ENCODE data around the gene KANSL1. TPM values are rescaled to one million over a fixed set of nuclear protein-coding genes. Genes with fewer than 3 reads are reported as not detected.
"Not testable (repeated sequence)": the region's sequence is repeated elsewhere in the genome, so short reads cannot be mapped to it uniquely, and the experiment has no call there.

The KANSL1 gene
- total RNA-seq, 1 experiment from 2014 or later = 83.0 TPM

DNA sequence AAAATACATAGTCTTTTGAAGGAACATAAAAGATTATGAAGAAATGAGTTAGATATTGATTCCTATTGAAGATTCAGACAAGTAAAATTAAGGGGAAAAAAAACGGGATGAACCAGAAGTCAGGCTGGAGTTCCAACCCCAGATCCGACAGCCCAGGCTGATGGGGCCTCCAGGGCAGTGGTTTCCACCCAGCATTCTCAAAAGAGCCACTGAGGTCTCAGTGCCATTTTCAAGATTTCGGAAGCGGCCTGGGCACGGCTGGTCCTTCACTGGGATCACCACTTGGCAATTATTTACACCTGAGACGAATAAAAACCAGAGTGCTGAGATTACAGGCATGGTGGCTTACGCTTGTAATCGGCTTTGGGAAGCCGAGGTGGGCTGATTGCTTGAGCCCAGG is 184.6 kb downstream of the KANSL1 start:
- H3K27ac Mint-ChIP-seq (ENCODE audit: unreplicated experiment) = no peak overlapping the region
- BruUV-seq (replicated peaks) = no TSS peak
- H3K4me1 Mint-ChIP-seq (ENCODE audit: low read depth, unreplicated experiment) = no peaks in the 10 kb centered on the region

GRCh38 chr17:46007461-46007965 is 185.7 kb downstream of the KANSL1 start:
- Histone ChIP-seq H3K27me3 (replicated peaks; ENCODE audit: control insufficient read depth, insufficient read depth, low read length) (no peaks in the 10 kb centered on the region), H3K36me3 (ENCODE audit: control insufficient read depth, insufficient read depth, low read length) (no peaks in the 10 kb centered on the region), H3K4me1 (no peaks in the 10 kb centered on the region), H3K9me3 (no peaks in the 10 kb centered on the region), H3K4me3 (ENCODE audit: low read depth, low read length) (no peak overlapping the region)
- no peak for DNase-seq
- Mint-ChIP-seq H3K4me1 (ENCODE audit: low read depth, unreplicated experiment) (no peaks in the 10 kb centered on the region), H3K27ac (ENCODE audit: unreplicated experiment) (no peak overlapping the region), H3K4me3 (ENCODE audit: unreplicated experiment) (no peak overlapping the region), H3K36me3 (ENCODE audit: insufficient read depth, unreplicated experiment) (no peaks in the 10 kb centered on the region), H3K9me3 (ENCODE audit: unreplicated experiment) (no peaks in the 10 kb centered on the region), H3K27me3 (ENCODE audit: insufficient read depth, unreplicated experiment) (no peaks in the 10 kb centered on the region)
- ChIA-PET POLR2A (no interaction called here), CTCF (no interaction called here)
- BruUV-seq (replicated peaks) = no TSS peak
- intact Hi-C loops (cut with micrococcal nuclease; ENCODE audit: unreplicated experiment) = loop anchor here (10.0 kb wide), 1 partner anchor 257 kb away; no protein-coding TSS in a partner anchor
- no peak for TF ChIP-seq CTCF (IDR thresholded peaks at IDR 0.05; ENCODE audit: insufficient read depth in 1 of 2, low read depth in 1 of 2, low read length in 1 of 2, severe bottlenecking in 1 of 2, unreplicated experiment in 1 of 2)

More for the DNA sequence above, 184.6 kb downstream of the KANSL1 start:
- H3K4me3 Mint-ChIP-seq (ENCODE audit: unreplicated experiment) = no peak overlapping the region
- intact Hi-C loops (cut with micrococcal nuclease; ENCODE audit: unreplicated experiment) = loop anchor here (10.0 kb wide), 1 partner anchor 256 kb away; no protein-coding TSS in a partner anchor
- ChIA-PET CTCF (no interaction called here), POLR2A (no interaction called here)
- DNase-seq = no peak
- H3K9me3 Mint-ChIP-seq (ENCODE audit: unreplicated experiment) = no peaks in the 10 kb centered on the region
- H3K27me3 Mint-ChIP-seq (ENCODE audit: insufficient read depth, unreplicated experiment) = no peaks in the 10 kb centered on the region
- Histone ChIP-seq H3K9me3 (no peaks in the 10 kb centered on the region), H3K27me3 (replicated peaks; ENCODE audit: control insufficient read depth, insufficient read depth, low read length) (no peaks in the 10 kb centered on the region), H3K36me3 (ENCODE audit: control insufficient read depth, insufficient read depth, low read length) (no peaks in the 10 kb centered on the region), H3K4me1 (no peaks in the 10 kb centered on the region), H3K4me3 (ENCODE audit: low read depth, low read length) (no peak overlapping the region)
- no peaks in the 10 kb centered on the region for H3K36me3 Mint-ChIP-seq (ENCODE audit: insufficient read depth, unreplicated experiment)
- no peak for TF ChIP-seq CTCF (IDR thresholded peaks at IDR 0.05; ENCODE audit: insufficient read depth in 1 of 2, low read depth in 1 of 2, low read length in 1 of 2, severe bottlenecking in 1 of 2, unreplicated experiment in 1 of 2)

- POLR2A ChIA-PET; CTCF ChIA-PET; H3K27me3 Mint-ChIP-seq (ENCODE audit: insufficient read depth, unreplicated experiment); H3K9me3 Mint-ChIP-seq (ENCODE audit: unreplicated experiment); H3K9me3 ChIP-seq; H3K4me3 ChIP-seq (ENCODE audit: low read depth, low read length); H3K36me3 Mint-ChIP-seq (ENCODE audit: insufficient read depth, unreplicated experiment); H3K36me3 ChIP-seq (ENCODE audit: control insufficient read depth, insufficient read depth, low read length); H3K4me1 ChIP-seq; H3K27ac Mint-ChIP-seq (ENCODE audit: unreplicated experiment); H3K27me3 ChIP-seq (replicated peaks; ENCODE audit: control insufficient read depth, insufficient read depth, low read length); H3K4me3 Mint-ChIP-seq (ENCODE audit: unreplicated experiment); DNase-seq; BruUV-seq (replicated peaks); H3K4me1 Mint-ChIP-seq (ENCODE audit: low read depth, unreplicated experiment): not testable (repeated sequence)
- intact Hi-C loops (cut with micrococcal nuclease; ENCODE audit: unreplicated experiment) = loop anchor here (10.0 kb wide), 1 partner anchor 259 kb away; no protein-coding TSS in a partner anchor
Measured at GRCh38 chr17:46006082-46006481, 187.1 kb downstream of the KANSL1 start.
